Upper lobe of right lung (tissue), 1 donor: ENCODE measurements around the gene RSPO3. TPM values are rescaled to one million over a fixed set of nuclear protein-coding genes. Genes with fewer than 3 reads are reported as not detected.

Experiments
- ATAC-seq: fragments of 200-7000 bp; cut with Tn5 transposase; one replicate; pipeline ENCODE4 v1.9.1; 2020; ENCODE audit warnings: mild to moderate bottlenecking, moderate library complexity
- DNase-seq: peaks from one replicate; pipeline ENCODE4 v3.0.0-alpha.2; 2020
- H3K27ac ChIP-seq: fragments of 200-600 bp; one replicate; pipeline ENCODE4 v1.8.0; 2022
- H3K27me3 ChIP-seq: fragments of 200-600 bp; one replicate; pipeline ENCODE4 v1.8.0; 2022; ENCODE audit warnings: mild to moderate bottlenecking
- H3K36me3 ChIP-seq: fragments of 200-600 bp; one replicate; pipeline ENCODE4 v1.8.0; 2022
- H3K4me1 ChIP-seq: fragments of 200-600 bp; one replicate; pipeline ENCODE4 v1.8.0; 2022
- H3K4me3 ChIP-seq: fragments of 200-600 bp; one replicate; pipeline ENCODE4 v1.8.0; 2022; ENCODE audit warnings: mild to moderate bottlenecking
- H3K9me3 ChIP-seq: fragments of 200-600 bp; one replicate; pipeline ENCODE4 v1.8.0; 2022
- intact Hi-C: fragments of 100-400 bp; cut with DNase I; formaldehyde crosslinking; loops from one replicate; pipeline ENCODE4 v1.11.0; 2022
- total RNA-seq: library from RNA; stranded (reverse); fragmentation: NEBNext Ultra II Directional; extraction: Animal tissue kit (Norgen Biotek cat#: 25700); gene quantifications from one replicate; pipeline ENCODE4 v1.2.1, GENCODE V29; 2021
- TF ChIP-seq, protein P1 (sequence below): fragments of 200-600 bp; IDR thresholded peaks from one replicate; pipeline ENCODE4 v1.8.0; 2022; ENCODE audit warnings: antibody characterized with exemption
- donor health status: DM: no; HTN: yes; CAD: no; lungs with severe emphysema.

Gene RSPO3
- total RNA-seq, 1 donor from 2014 or later, result 6.2 TPM

DNA sequence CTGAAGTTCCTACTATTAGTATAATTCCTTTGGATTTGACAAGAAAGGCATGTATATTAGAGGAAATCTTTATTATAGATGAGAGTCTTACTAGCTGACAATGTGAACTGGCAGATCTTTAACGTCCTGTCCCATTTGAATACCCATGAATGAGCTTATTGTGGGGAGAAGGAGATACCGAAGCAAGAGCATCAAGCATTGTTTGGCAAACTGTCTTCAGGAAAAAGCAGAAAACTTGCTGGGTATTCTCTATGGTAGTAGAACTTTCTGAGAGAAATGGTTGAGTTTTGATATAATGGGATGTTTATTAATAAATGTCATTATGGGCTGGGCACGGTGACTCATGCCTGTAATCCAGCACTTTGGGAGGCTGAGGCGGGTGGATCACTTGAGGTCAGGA is 18.3 kb downstream of the RSPO3 start:
- intact Hi-C loops, result no loop called here
- H3K4me3 ChIP-seq, result no peak overlapping the region

DNA sequence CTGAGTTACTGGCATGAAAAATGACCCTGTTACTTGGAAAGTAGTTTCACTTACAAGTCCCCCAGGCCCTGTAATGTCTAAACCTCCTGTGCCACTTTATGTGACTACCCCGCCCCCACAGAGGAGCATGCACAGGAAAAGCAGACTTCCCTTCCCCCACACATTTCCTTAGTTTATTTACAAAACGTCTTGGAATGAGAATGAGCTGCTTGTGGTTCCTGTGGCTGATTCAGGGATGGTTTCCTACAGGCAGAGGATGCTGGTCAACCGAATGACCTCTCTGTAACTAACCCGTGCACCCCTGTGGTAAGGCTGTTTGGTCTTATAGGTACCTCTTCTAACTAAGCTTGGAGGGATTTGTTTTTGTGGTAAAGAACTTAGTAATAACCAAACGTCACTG is 28.5 kb downstream of the RSPO3 start:
- ATAC-seq (no peak), DNase-seq (no peak)
- no peak overlapping the region for H3K27ac ChIP-seq
- intact Hi-C loops, result no loop called here
- TF ChIP-seq, protein P1, sequence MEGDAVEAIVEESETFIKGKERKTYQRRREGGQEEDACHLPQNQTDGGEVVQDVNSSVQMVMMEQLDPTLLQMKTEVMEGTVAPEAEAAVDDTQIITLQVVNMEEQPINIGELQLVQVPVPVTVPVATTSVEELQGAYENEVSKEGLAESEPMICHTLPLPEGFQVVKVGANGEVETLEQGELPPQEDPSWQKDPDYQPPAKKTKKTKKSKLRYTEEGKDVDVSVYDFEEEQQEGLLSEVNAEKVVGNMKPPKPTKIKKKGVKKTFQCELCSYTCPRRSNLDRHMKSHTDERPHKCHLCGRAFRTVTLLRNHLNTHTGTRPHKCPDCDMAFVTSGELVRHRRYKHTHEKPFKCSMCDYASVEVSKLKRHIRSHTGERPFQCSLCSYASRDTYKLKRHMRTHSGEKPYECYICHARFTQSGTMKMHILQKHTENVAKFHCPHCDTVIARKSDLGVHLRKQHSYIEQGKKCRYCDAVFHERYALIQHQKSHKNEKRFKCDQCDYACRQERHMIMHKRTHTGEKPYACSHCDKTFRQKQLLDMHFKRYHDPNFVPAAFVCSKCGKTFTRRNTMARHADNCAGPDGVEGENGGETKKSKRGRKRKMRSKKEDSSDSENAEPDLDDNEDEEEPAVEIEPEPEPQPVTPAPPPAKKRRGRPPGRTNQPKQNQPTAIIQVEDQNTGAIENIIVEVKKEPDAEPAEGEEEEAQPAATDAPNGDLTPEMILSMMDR, result no peak
- no peaks in the 10 kb centered on the region for H3K36me3 ChIP-seq
- H3K9me3 ChIP-seq, result no peaks in the 10 kb centered on the region
- no peaks in the 10 kb centered on the region for H3K27me3 ChIP-seq
- no peak overlapping the region for H3K4me3 ChIP-seq
- H3K4me1 ChIP-seq, result peaks cover 6% of the 10 kb centered on the region

More for the DNA sequence above, 18.3 kb downstream of the RSPO3 start:
- no peaks in the 10 kb centered on the region for H3K9me3 ChIP-seq
- TF ChIP-seq, protein P1, result no peak
- ATAC-seq, result no peak
- no peak for DNase-seq
- no peaks in the 10 kb centered on the region for H3K36me3 ChIP-seq
- no peaks in the 10 kb centered on the region for H3K27me3 ChIP-seq
- H3K27ac ChIP-seq, result no peak overlapping the region
- H3K4me1 ChIP-seq, result no peaks in the 10 kb centered on the region

DNA sequence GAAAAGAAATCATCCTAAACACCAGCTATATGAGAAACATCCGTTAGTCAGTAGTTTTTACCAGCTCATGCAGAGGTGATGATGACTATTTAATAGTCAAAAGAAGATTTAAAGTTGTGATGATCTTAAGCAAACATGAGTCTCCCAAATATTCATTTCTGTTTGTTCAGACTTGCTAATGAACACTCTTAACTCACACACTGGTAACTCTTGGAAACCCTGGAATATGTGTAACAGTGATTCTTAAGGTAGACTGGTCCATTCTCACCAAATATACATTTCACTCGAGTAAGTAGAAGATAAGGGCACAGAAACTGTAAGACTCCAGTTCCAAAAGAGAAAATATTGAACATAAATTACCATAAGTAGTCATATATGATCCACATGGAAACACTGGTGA is 29.1 kb downstream of the RSPO3 start:
- Histone ChIP-seq H3K27ac (no peak overlapping the region), H3K4me3 (no peak overlapping the region), H3K36me3 (no peaks in the 10 kb centered on the region), H3K27me3 (no peaks in the 10 kb centered on the region), H3K4me1 (peaks cover 6% of the 10 kb centered on the region), H3K9me3 (no peaks in the 10 kb centered on the region)
- TF ChIP-seq, protein P1, result no peak
- DNase-seq, result no peak
- intact Hi-C loops, result no loop called here
- no peak for ATAC-seq

GRCh38 chr6:127148511-127148910 is 30.0 kb downstream of the RSPO3 start:
- Histone ChIP-seq H3K36me3 (no peaks in the 10 kb centered on the region), H3K27ac (no peak overlapping the region), H3K9me3 (no peaks in the 10 kb centered on the region), H3K27me3 (no peaks in the 10 kb centered on the region), H3K4me1 (peaks cover 6% of the 10 kb centered on the region), H3K4me3 (no peak overlapping the region)
- DNase-seq (no peak), ATAC-seq (no peak)
- intact Hi-C loops, result no loop called here
- TF ChIP-seq, protein P1, result no peak

GRCh38 chr6:127154509-127154908 is 36.0 kb downstream of the RSPO3 start:
- ATAC-seq (no peak), DNase-seq (no peak)
- Histone ChIP-seq H3K27ac (no peak overlapping the region), H3K9me3 (no peaks in the 10 kb centered on the region), H3K4me1 (no peaks in the 10 kb centered on the region), H3K4me3 (no peak overlapping the region), H3K27me3 (no peaks in the 10 kb centered on the region), H3K36me3 (no peaks in the 10 kb centered on the region)
- intact Hi-C loops, result no loop called here
- TF ChIP-seq, protein P1, result no peak

GRCh38 chr6:127160484-127160883 is 42.0 kb downstream of the RSPO3 start:
- H3K36me3 ChIP-seq, result no peaks in the 10 kb centered on the region
- ATAC-seq, result no peak
- no peak overlapping the region for H3K4me3 ChIP-seq
- intact Hi-C loops, result no loop called here
- H3K27ac ChIP-seq, result no peak overlapping the region
- H3K4me1 ChIP-seq, result no peaks in the 10 kb centered on the region
- H3K27me3 ChIP-seq, result no peaks in the 10 kb centered on the region
- no peak for DNase-seq
- no peaks in the 10 kb centered on the region for H3K9me3 ChIP-seq
- TF ChIP-seq, protein P1, result no peak
